ENCODE measurements around the gene TWNK. TPM values are rescaled to one million over a fixed set of nuclear protein-coding genes. Genes with fewer than 3 reads are reported as not detected.

Gene TWNK
- total and polyA plus RNA-seq, 2 donors (not counting 3 experiments of a cell fraction or from before 2014, with no cell fraction given), result 5.6 to 10.9 TPM

GRCh38 chr10:101006593-101007098 lies 19.3 kb downstream of the TWNK start:
- Histone ChIP-seq H3K27me3 (ENCODE audit: control insufficient read depth in 2 of 2, insufficient read depth in 2 of 2, low read length in 2 of 2) (no peaks in the 10 kb centered on the region), H2AFZ (ENCODE audit: low read depth, low read length) (no peak overlapping the region), H3K4me1 (ENCODE audit: control insufficient read depth, extremely low read depth, insufficient read depth, low read length) (peaks cover 6% of the 10 kb centered on the region), H3K9ac (replicated peaks; ENCODE audit: extremely low read depth, insufficient read depth, low read length) (no peak overlapping the region), H3K4me2 (ENCODE audit: insufficient read depth, low read length) (no peak overlapping the region), H3K79me2 (ENCODE audit: control insufficient read depth, insufficient read depth, low read length) (peaks cover 19% of the 10 kb centered on the region), H3K36me3 (ENCODE audit: control insufficient read depth in 2 of 2, extremely low read depth in 1 of 2, insufficient read depth in 2 of 2, low read length in 2 of 2) (peaks cover 15 to 33% of the 10 kb centered on the region in 2 experiments), H3K4me3 (replicated peaks in 1 of 3; ENCODE audit: insufficient read depth in 1 of 3, low read depth in 1 of 3, low read length in 3 of 3) (no peak overlapping the region), H4K20me1 (replicated peaks; ENCODE audit: control insufficient read depth, extremely low read depth, insufficient read depth, low read length) (no peaks in the 10 kb centered on the region), H3K9me1 (replicated peaks; ENCODE audit: control insufficient read depth, extremely low read depth, insufficient read depth, low read length) (no peaks in the 10 kb centered on the region), H3K9me3 (replicated peaks; ENCODE audit: control insufficient read depth, insufficient read depth, low read length) (no peaks in the 10 kb centered on the region), H3K27ac (ENCODE audit: insufficient read depth, low read depth, low read length) (no peak overlapping the region)
- FAIRE-seq (no peak), DNase-seq (ENCODE audit: low read depth, low spot score) (no peak)
- dilution Hi-C loops (cut with MboI; ENCODE audit: extremely low pct_ligation_motif_present, low sequenced_read_pairs), result no loop called here
- intact Hi-C loops (cut with micrococcal nuclease), result no loop called here
- POLR2A ChIA-PET, result no interaction called here
- BruUV-seq (replicated peaks), result no TSS peak
- CTCF ChIA-PET, result interaction anchor here (1.0 to 8.8 kb wide), 4 partner anchors 10 to 444 kb away, joined by 3 to 92 read pairs (median 4); no protein-coding TSS in a partner anchor
- no peak for TF ChIP-seq MAX (IDR thresholded peaks at IDR 0.05; ENCODE audit: insufficient read depth, insufficient read length)
- no peak for TF ChIP-seq CTCF (IDR thresholded peaks at IDR 0.05; ENCODE audit: extremely low read depth in 1 of 2, insufficient read depth in 1 of 2, low read depth in 1 of 2, low read length in 2 of 2)
- TF ChIP-seq POLR2AphosphoS5 (IDR thresholded peaks at IDR 0.05; ENCODE audit: insufficient read depth, low read depth, low read length), result no peak
- no peak for TF ChIP-seq EZH2 (IDR thresholded peaks at IDR 0.05; ENCODE audit: borderline replicate concordance, low read depth, low read length, severe bottlenecking)
- no peak for TF ChIP-seq FOS (IDR thresholded peaks at IDR 0.05; ENCODE audit: borderline replicate concordance, insufficient read depth, low read length)
- TF ChIP-seq GATA2 (IDR thresholded peaks at IDR 0.05; ENCODE audit: insufficient read depth, insufficient read length, low read depth, low read length), result no peak
- no peak for TF ChIP-seq POLR2A (IDR thresholded peaks at IDR 0.05; ENCODE audit: low read depth, low read length)
- no peak for TF ChIP-seq MYC (IDR thresholded peaks at IDR 0.05; ENCODE audit: low read depth, low read length)
- TF ChIP-seq JUN (IDR thresholded peaks at IDR 0.05; ENCODE audit: borderline replicate concordance, insufficient read depth, insufficient read length, low read depth), result no peak
